ENCODE measurements around the gene SLC10A7. TPM values are rescaled to one million over a fixed set of nuclear protein-coding genes. Genes with fewer than 3 reads are reported as not detected.
A peak's percentile ranks its signal among the peaks of the same experiment; 100 is the strongest.

Gene SLC10A7
- total RNA-seq, 2 experiments from 2014 or later: 10.7 to 11.0 TPM

- DNase-seq (no peak), ATAC-seq (no peak)
- no peak overlapping the region for H3K27ac Mint-ChIP-seq
- no peak for TF ChIP-seq CTCF (IDR thresholded peaks at IDR 0.05)
- no peak overlapping the region for H3K4me3 Mint-ChIP-seq
- peaks cover 21% of the 10 kb centered on the region for H3K36me3 Mint-ChIP-seq (ENCODE audit: low read depth)
- intact Hi-C loops (cut with micrococcal nuclease): no loop called here
- H3K4me1 Mint-ChIP-seq (ENCODE audit: low read depth): peaks cover 33% of the 10 kb centered on the region
- no peaks in the 10 kb centered on the region for H3K27me3 Mint-ChIP-seq
- peaks cover 3% of the 10 kb centered on the region for H3K9me3 Mint-ChIP-seq
- POLR2A ChIA-PET: no interaction called here
- CTCF ChIA-PET: interaction anchor here (1.6 kb wide), 1 partner anchor 13 kb away, joined by 4 read pairs; no protein-coding TSS in a partner anchor
Observed at GRCh38 chr4:146488495-146489174, 33.1 kb downstream of the SLC10A7 start.

- peaks cover 20% of the 10 kb centered on the region for H3K9me3 Mint-ChIP-seq
- ATAC-seq: peak; percentile 7
- no peaks in the 10 kb centered on the region for H3K27me3 Mint-ChIP-seq
- ChIA-PET POLR2A (interaction anchor here (0.5 kb wide), 1 partner anchor 72 kb away, joined by 3 read pairs; no protein-coding TSS in a partner anchor), CTCF (interaction anchor here (1.5 kb wide), 1 partner anchor 31 kb away, joined by 3 read pairs; no protein-coding TSS in a partner anchor)
- no peak overlapping the region for H3K4me3 Mint-ChIP-seq
- no peak for DNase-seq
- H3K4me1 Mint-ChIP-seq (ENCODE audit: low read depth): peaks cover 31% of the 10 kb centered on the region
- peak overlapping the region; percentile 10 for H3K27ac Mint-ChIP-seq
- no peak for TF ChIP-seq CTCF (IDR thresholded peaks at IDR 0.05)
- intact Hi-C loops (cut with micrococcal nuclease): no loop called here
- H3K36me3 Mint-ChIP-seq (ENCODE audit: low read depth): peaks cover 40% of the 10 kb centered on the region
Observed at GRCh38 chr4:146486565-146486964, 35.2 kb downstream of the SLC10A7 start.

- Mint-ChIP-seq H3K4me3 (no peak overlapping the region), H3K36me3 (ENCODE audit: low read depth) (peaks cover 42% of the 10 kb centered on the region)
- CTCF ChIA-PET: interaction anchor here (1.3 to 1.5 kb wide), 2 partner anchors 8 to 30 kb away, joined by 3 to 4 read pairs; no protein-coding TSS in a partner anchor
Observed at GRCh38 chr4:146485968-146486367, 35.8 kb downstream of the SLC10A7 start.

GRCh38 chr4:146482788-146483187 lies 39.0 kb downstream of the SLC10A7 start:
- peaks cover 47% of the 10 kb centered on the region for H3K36me3 Mint-ChIP-seq (ENCODE audit: low read depth)
- DNase-seq (no peak), ATAC-seq (no peak)
- TF ChIP-seq CTCF (IDR thresholded peaks at IDR 0.05): no peak
- ChIA-PET CTCF (interaction anchor here (0.6 to 2.0 kb wide), 2 partner anchors 10 to 15 kb away, joined by 3 to 7 read pairs; no protein-coding TSS in a partner anchor), POLR2A (no interaction called here)
- peaks cover 23% of the 10 kb centered on the region for H3K9me3 Mint-ChIP-seq
- peaks cover 20% of the 10 kb centered on the region for H3K4me1 Mint-ChIP-seq (ENCODE audit: low read depth)
- H3K27me3 Mint-ChIP-seq: no peaks in the 10 kb centered on the region
- intact Hi-C loops (cut with micrococcal nuclease): no loop called here
- H3K27ac Mint-ChIP-seq: no peak overlapping the region
- H3K4me3 Mint-ChIP-seq: no peak overlapping the region

More at GRCh38 chr4:146485968-146486367, 35.8 kb downstream of the SLC10A7 start:
- Mint-ChIP-seq H3K27me3 (no peaks in the 10 kb centered on the region), H3K4me1 (ENCODE audit: low read depth) (peaks cover 28% of the 10 kb centered on the region), H3K9me3 (peaks cover 20% of the 10 kb centered on the region), H3K27ac (no peak overlapping the region)
- TF ChIP-seq CTCF (IDR thresholded peaks at IDR 0.05): no peak
- POLR2A ChIA-PET: interaction anchor here (0.5 kb wide), 1 partner anchor 71 kb away, joined by 3 read pairs; no protein-coding TSS in a partner anchor
- intact Hi-C loops (cut with micrococcal nuclease): no loop called here
- ATAC-seq (no peak), DNase-seq (no peak)

GRCh38 chr4:146481246-146481645 lies 40.5 kb downstream of the SLC10A7 start:
- TF ChIP-seq CTCF (IDR thresholded peaks at IDR 0.05): no peak
- ChIA-PET POLR2A (no interaction called here), CTCF (no interaction called here)
- Mint-ChIP-seq H3K4me3 (no peak overlapping the region), H3K36me3 (ENCODE audit: low read depth) (peaks cover 38% of the 10 kb centered on the region), H3K27ac (no peak overlapping the region), H3K4me1 (ENCODE audit: low read depth) (peaks cover 7% of the 10 kb centered on the region), H3K9me3 (peaks cover 23% of the 10 kb centered on the region), H3K27me3 (no peaks in the 10 kb centered on the region)
- intact Hi-C loops (cut with micrococcal nuclease): no loop called here
- ATAC-seq (no peak), DNase-seq (no peak)

All from activated CD8-positive, alpha-beta T cell treated with anti-CD3 and anti-CD28 coated beads for 36 hours (primary cell).